HK-2 (cell line): ENCODE measurements around the gene TMEM200B.
"Not testable (repeated sequence)": the region's sequence is repeated elsewhere in the genome, so short reads cannot be mapped to it uniquely, and the experiment has no call there.

Experiments
- DNase-seq: peaks from one replicate; pipeline ENCODE4 v3.0.0-alpha.2; 2018; ENCODE audit not compliant: unreplicated experiment

Gene TMEM200B

GRCh38 chr1:29108041-29108440 lies 15.7 kb downstream of the TMEM200B start:
- not testable (repeated sequence) for DNase-seq

GRCh38 chr1:29105822-29106221 lies 17.9 kb downstream of the TMEM200B start:
- no peak for DNase-seq

- no peak for DNase-seq
Measured at GRCh38 chr1:29100487-29100886, 23.2 kb downstream of the TMEM200B start.

DNA sequence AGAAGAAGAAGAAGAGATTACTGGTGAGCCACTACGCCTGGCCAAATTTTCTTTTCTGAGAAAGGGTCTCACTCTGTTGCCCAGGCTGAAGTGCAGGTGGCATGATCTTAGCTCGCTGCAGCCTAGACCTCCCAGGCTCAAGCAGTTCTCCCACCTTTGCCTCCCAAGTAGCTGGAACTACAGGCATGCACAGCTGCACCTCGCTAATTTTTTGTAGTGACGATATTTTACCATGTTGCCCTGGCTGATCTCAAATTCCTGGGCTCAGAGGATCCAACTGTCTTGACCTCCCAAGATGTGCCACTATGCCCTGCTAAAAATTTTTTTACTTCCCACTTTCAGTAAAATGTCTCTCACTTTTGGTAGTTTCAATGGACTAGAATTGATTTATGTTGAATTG lies 24.4 kb downstream of the TMEM200B start:
- DNase-seq, result no peak

DNA sequence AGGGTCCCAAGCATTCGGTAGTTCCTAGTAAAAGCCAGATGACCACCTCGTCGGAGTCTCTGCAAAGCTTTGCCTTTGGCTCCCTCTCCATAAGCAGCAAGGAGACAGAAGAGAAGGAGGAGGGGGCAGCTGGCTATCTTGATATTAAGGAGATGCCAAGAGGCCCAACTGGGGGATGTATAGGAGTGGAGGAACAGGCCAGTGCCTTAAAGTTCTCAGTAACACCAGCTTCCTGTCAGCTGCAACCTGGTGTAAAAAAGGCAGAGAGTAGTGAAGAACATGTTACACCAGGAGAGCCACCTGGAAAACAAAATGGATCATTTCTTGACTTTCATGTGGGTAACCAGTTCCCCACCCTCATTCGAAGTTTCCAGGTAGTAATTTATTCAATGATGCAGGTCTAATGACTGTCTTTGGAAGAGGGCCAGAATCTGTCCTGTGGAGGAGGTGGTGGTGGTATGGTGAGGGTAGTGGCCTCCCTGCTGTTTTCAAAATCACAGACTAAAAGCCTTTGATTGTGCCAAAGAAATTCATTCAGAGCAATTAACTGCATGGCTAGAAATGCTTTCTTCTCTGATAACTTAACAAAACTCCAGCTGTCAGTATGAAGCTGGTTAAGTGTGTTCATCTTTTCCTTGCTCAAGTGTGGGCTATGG lies 27.3 kb downstream of the TMEM200B start:
- no peak for DNase-seq

- no peak for DNase-seq
Measured at GRCh38 chr1:29094954-29095353, 28.7 kb downstream of the TMEM200B start.

GRCh38 chr1:29094433-29094832 lies 29.3 kb downstream of the TMEM200B start:
- DNase-seq, result no peak

- DNase-seq, result not testable (repeated sequence)
Measured at GRCh38 chr1:29092704-29093103, 31.0 kb downstream of the TMEM200B start.

GRCh38 chr1:29090937-29091618 lies 32.6 kb downstream of the TMEM200B start:
- DNase-seq, result no peak

DNA sequence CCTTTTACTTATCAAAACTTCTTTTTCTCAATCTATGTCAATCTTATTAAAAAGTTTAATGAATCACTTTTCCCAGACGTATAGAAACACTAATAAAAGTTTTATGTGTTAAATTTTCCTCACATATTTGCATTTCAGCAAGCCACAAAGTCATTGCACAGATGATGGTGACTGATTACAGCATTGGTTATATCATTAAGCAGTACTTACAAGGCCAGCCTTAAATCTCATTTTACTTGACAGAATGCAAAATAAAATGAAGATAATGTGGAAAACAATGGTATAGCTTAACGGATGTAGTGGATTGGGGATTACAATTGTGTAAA lies 39.5 kb downstream of the TMEM200B start:
- no peak for DNase-seq

- DNase-seq, result no peak
Measured at GRCh38 chr1:29083317-29084195, 40.1 kb downstream of the TMEM200B start.

DNA sequence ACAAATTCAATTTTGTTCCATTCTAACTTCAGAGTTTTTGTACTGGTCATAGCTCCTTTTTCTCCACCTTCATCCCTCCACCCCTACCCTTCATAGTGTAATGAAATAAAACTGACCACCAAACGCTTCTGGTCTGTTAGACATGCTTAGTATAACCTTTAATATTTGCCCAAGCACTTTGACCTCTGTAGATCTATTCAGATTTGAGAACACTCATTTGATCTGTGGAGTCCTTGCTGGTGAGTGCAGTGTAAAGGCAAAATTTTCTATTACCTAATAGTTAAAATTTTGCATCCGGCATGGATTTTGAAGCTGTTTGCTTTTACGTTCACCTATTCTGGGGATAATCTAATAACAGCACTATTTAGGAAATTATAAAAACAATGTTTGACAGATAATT lies 41.2 kb downstream of the TMEM200B start:
- DNase-seq, result no peak

GRCh38 chr1:29081201-29081600 lies 42.5 kb downstream of the TMEM200B start:
- no peak for DNase-seq

DNA sequence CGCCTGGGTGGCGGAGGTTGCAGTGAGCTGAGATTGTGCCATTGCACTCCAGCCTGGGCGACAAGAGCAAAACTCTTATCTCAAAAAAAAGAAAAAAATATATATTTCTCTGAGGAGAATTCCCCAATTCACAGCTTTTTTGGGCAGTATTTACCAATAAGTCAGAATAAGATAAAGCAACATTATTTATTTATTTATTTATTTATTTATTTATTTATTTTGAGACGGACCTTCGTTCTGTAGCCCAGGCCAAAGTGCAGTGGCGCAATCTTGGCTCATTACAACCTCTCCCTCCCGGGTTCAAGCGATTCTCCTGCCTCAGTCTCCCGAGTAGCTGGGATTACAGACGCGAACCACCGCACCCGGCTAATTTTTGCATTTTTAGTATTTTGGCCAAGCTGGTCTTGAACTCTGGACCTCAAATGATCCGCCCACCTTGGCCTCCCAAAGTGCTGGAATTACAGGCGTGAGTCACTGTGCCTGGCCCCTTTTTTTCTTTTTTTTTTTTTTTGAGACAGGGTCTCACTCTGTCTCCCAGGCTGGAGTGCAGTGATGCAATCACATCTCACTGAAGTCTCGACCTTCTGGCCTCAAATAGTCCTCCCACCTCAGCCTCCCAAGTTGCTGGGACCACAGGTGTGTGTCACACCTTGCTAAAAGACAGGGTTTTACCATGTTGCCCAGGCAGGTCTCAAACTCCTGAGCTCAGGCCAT lies 43.6 kb downstream of the TMEM200B start:
- not testable (repeated sequence) for DNase-seq

- no peak for DNase-seq
Measured at GRCh38 chr1:29077155-29077554, 46.5 kb downstream of the TMEM200B start.
